Natural killer cell (primary cell): ENCODE data around the gene SIGLEC7. TPM values are rescaled to one million over a fixed set of nuclear protein-coding genes. Genes with fewer than 3 reads are reported as not detected.

ENCODE experiments used
- ATAC-seq, 3 donors: fragments of 150-1000 bp in 2 of 3; fragments of 200-7000 bp in 1 of 3; cut with Tn5 transposase; 1 replicate in 1 of 3; 2 replicates in 2 of 3; pipeline ENCODE4 v1.10.0; 2021; ENCODE audit warnings: mild to moderate bottlenecking in 2 of 3, moderate library complexity in 2 of 3
- DNase-seq, 2 donors: peaks; one replicate each; pipeline versions ENCODE4 v3.0.0 to v3.0.0-alpha.2; 2013 to 2021; ENCODE audit warnings: mixed read lengths in 1 of 2
- H3K27ac ChIP-seq: one replicate; pipeline ENCODE4 v1.5.1; 2013; ENCODE audit warnings: mild to moderate bottlenecking, low read length
- H3K27me3 ChIP-seq: one replicate; pipeline ENCODE4 v1.6.1; 2013; ENCODE audit warnings: low read length; ENCODE audit not compliant: control insufficient read depth, insufficient read depth
- H3K36me3 ChIP-seq: one replicate; pipeline ENCODE4 v1.6.1; 2013; ENCODE audit warnings: low read length; ENCODE audit not compliant: control insufficient read depth, insufficient read depth
- H3K4me1 ChIP-seq: one replicate; pipeline ENCODE4 v1.6.1; 2013; ENCODE audit warnings: low read length; ENCODE audit not compliant: control insufficient read depth, insufficient read depth
- H3K4me3 ChIP-seq: one replicate; pipeline ENCODE4 v1.5.1; 2013; ENCODE audit warnings: low read length
- H3K9me3 ChIP-seq: one replicate; pipeline ENCODE4 v1.6.1; 2013; ENCODE audit warnings: low read length; ENCODE audit not compliant: control insufficient read depth, insufficient read depth
- H3K27ac Mint-ChIP-seq, 2 donors: one replicate each; pipeline ENCODE4 v1.8.0; 2022; ENCODE audit warnings: mild to moderate bottlenecking in 2 of 2, mixed read lengths in 2 of 2, moderate library complexity in 1 of 2
- H3K27me3 Mint-ChIP-seq, 2 donors: one replicate each; pipeline ENCODE4 v1.8.0; 2022; ENCODE audit warnings: low read depth in 2 of 2, mixed read lengths in 2 of 2
- H3K36me3 Mint-ChIP-seq: one replicate; pipeline ENCODE4 v1.8.0; 2022; ENCODE audit warnings: mixed read lengths
- H3K4me1 Mint-ChIP-seq, 2 donors: one replicate each; pipeline ENCODE4 v1.8.0; 2022; ENCODE audit warnings: mixed read lengths in 2 of 2
- H3K4me3 Mint-ChIP-seq: one replicate; pipeline ENCODE4 v1.8.0; 2022; ENCODE audit warnings: mild to moderate bottlenecking, moderate library complexity, mixed read lengths
- H3K9me3 Mint-ChIP-seq, 2 donors: one replicate each; pipeline ENCODE4 v1.8.0; 2022; ENCODE audit warnings: mixed read lengths in 2 of 2
- CTCF ChIP-seq: fragments of 200-600 bp; IDR thresholded peaks from one replicate; pipeline ENCODE4 v1.8.0; 2022; ENCODE audit warnings: antibody characterized with exemption
- WGBS: methylation state at CpG from one replicate; pipeline ENCODE4 v1.1.7; 2013; ENCODE audit warnings: missing lambda C conversion rate; ENCODE audit not compliant: insufficient coverage; 5-methylcytosine and 5-hydroxymethylcytosine counted together
- intact Hi-C: fragments of 100-400 bp; cut with micrococcal nuclease; formaldehyde crosslinking; loops from one replicate; pipeline ENCODE4 v1.14.2; 2022
- total RNA-seq, 4 donors: library from RNA; stranded (reverse); fragments of 120-200 nt in 1 of 4; gene quantifications; one replicate each; pipeline versions ENCODE4 v1.2.3 to v1.2.4, GENCODE V29; 2013 to 2022

The SIGLEC7 gene
- total RNA-seq, 3 donors from 2014 or later (not counting 1 experiment from before 2014, with no cell fraction given): 48.6 to 56.0 (median 49.5) TPM

GRCh38 chr19:51129716-51130115 lies 12.4 kb upstream of the SIGLEC7 start:
- H3K27ac ChIP-seq: peak overlapping the region; percentile 34
- H3K9me3 Mint-ChIP-seq: no peaks in the 10 kb centered on the region
- peaks cover 76 to 86% of the 10 kb centered on the region in 2 donors for H3K4me1 Mint-ChIP-seq

GRCh38 chr19:51131780-51132680 lies 10.1 kb upstream of the SIGLEC7 start:
- peak in 1 of 2 donors; percentile 67 for DNase-seq

More at GRCh38 chr19:51129716-51130115, 12.4 kb upstream of the SIGLEC7 start:
- Histone ChIP-seq H3K27me3 (no peaks in the 10 kb centered on the region), H3K9me3 (no peaks in the 10 kb centered on the region), H3K4me1 (peaks cover 91% of the 10 kb centered on the region), H3K36me3 (peaks cover 5% of the 10 kb centered on the region), H3K4me3 (no peak overlapping the region)
- no peak for TF ChIP-seq CTCF
- Mint-ChIP-seq H3K4me3 (peak overlapping the region; percentile 88), H3K27ac (peak overlapping the region; percentile 94 to 96), H3K36me3 (no peaks in the 10 kb centered on the region), H3K27me3 (no peaks in the 10 kb centered on the region)
- 92% methylated on average over 8 of the region's 8 CpGs for WGBS
- no peak for DNase-seq
- ATAC-seq: no peak
- intact Hi-C loops: loop anchor here (5.0 kb wide), 1 partner anchor 238 kb away; the partner anchor contains the start of genes CLDND2 and ETFB

GRCh38 chr19:51135004-51135403 lies 7.1 kb upstream of the SIGLEC7 start:
- Mint-ChIP-seq H3K27me3 (no peaks in the 10 kb centered on the region), H3K36me3 (no peaks in the 10 kb centered on the region), H3K27ac (peak overlapping the region; percentile 90 to 96), H3K4me1 (peaks cover 83 to 86% of the 10 kb centered on the region in 2 donors), H3K9me3 (no peaks in the 10 kb centered on the region), H3K4me3 (peak overlapping the region; percentile 80)
- Histone ChIP-seq H3K4me1 (peaks cover 82% of the 10 kb centered on the region), H3K4me3 (no peak overlapping the region), H3K27ac (peak overlapping the region; percentile 78), H3K9me3 (no peaks in the 10 kb centered on the region), H3K36me3 (peaks cover 3% of the 10 kb centered on the region), H3K27me3 (no peaks in the 10 kb centered on the region)
- ATAC-seq (peak; percentile 51 to 71 (median 54)), DNase-seq (no peak)
- TF ChIP-seq CTCF: no peak
- intact Hi-C loops: no loop called here
- WGBS: 52% methylated on average over 3 of the region's 5 CpGs

More at GRCh38 chr19:51131780-51132680, 10.1 kb upstream of the SIGLEC7 start:
- H3K36me3 ChIP-seq: peaks cover 5% of the 10 kb centered on the region
- peak; percentile 81 to 94 (median 86) for ATAC-seq
- peak overlapping the region; percentile 50 for H3K27ac ChIP-seq
- peaks cover 84% of the 10 kb centered on the region for H3K4me1 ChIP-seq
- H3K36me3 Mint-ChIP-seq: no peaks in the 10 kb centered on the region
- intact Hi-C loops: loop anchor here (1.0 to 5.0 kb wide), 2 partner anchors 13 to 235 kb away; partner anchors contain the start of genes CLDND2 and ETFB
- TF ChIP-seq CTCF: no peak
- H3K27ac Mint-ChIP-seq: peak overlapping the region; percentile 89 to 93
- H3K4me3 ChIP-seq: no peak overlapping the region
- H3K4me3 Mint-ChIP-seq: peak overlapping the region; percentile 84
- H3K4me1 Mint-ChIP-seq: peaks cover 84 to 86% of the 10 kb centered on the region in 2 donors
- no peaks in the 10 kb centered on the region for H3K27me3 Mint-ChIP-seq
- no peaks in the 10 kb centered on the region for H3K9me3 Mint-ChIP-seq
- H3K9me3 ChIP-seq: no peaks in the 10 kb centered on the region
- 23% methylated on average over 24 of the region's 24 CpGs for WGBS
- H3K27me3 ChIP-seq: no peaks in the 10 kb centered on the region
